Left ventricle myocardium inferior (tissue), 1 donor: Measurements from ENCODE around the gene USP7. TPM values are rescaled to one million over a fixed set of nuclear protein-coding genes. Genes with fewer than 3 reads are reported as not detected.
"Not testable (repeated sequence)": the region's sequence is repeated elsewhere in the genome, so short reads cannot be mapped to it uniquely, and the experiment has no call there.

Experiments used
- DNase-seq: peaks from one replicate; pipeline ENCODE4 v3.0.0-alpha.2; 2020
- H3K27ac ChIP-seq: fragments of 200-600 bp; replicated peaks from 2 replicates; pipeline ENCODE4 v1.8.0; 2021
- H3K27me3 ChIP-seq: fragments of 200-600 bp; 2 replicates; pipeline ENCODE4 v1.8.0; 2021; ENCODE audit warnings: low read depth
- H3K36me3 ChIP-seq: fragments of 200-600 bp; 2 replicates; pipeline ENCODE4 v1.8.0; 2021
- H3K4me1 ChIP-seq: fragments of 200-600 bp; 2 replicates; pipeline ENCODE4 v1.8.0; 2021
- H3K4me3 ChIP-seq: fragments of 200-600 bp; 2 replicates; pipeline ENCODE4 v1.8.0; 2021; ENCODE audit warnings: mild to moderate bottlenecking, moderate library complexity
- H3K9me3 ChIP-seq: fragments of 200-600 bp; replicated peaks from 2 replicates; pipeline ENCODE4 v1.8.0; 2021
- CTCF ChIP-seq: fragments of 200-600 bp; IDR thresholded peaks from 2 replicates; pipeline ENCODE4 v1.8.0; 2021; ENCODE audit warnings: antibody characterized with exemption, mild to moderate bottlenecking, borderline replicate concordance
- intact Hi-C: fragments of 100-400 bp; cut with micrococcal nuclease; formaldehyde crosslinking; loops from one replicate; pipeline ENCODE4 v1.11.0; 2022
- total RNA-seq: library from RNA; stranded (reverse); fragmentation: NEBNext Ultra II Directional; extraction: Animal tissue kit (Norgen Biotek cat#: 25700); gene quantifications from one replicate; pipeline ENCODE4 v1.2.1, GENCODE V29; 2021
- donor health status: DM: no; HTN: yes; CAD: no; lungs with severe emphysema.

USP7 gene
- total RNA-seq, 1 donor from 2014 or later: 54.7 TPM

GRCh38 chr16:8989099-8989878 lies 25.6 kb upstream of the USP7 start:
- intact Hi-C loops: no loop called here
- Histone ChIP-seq H3K36me3 (no peaks in the 10 kb centered on the region), H3K4me1 (no peaks in the 10 kb centered on the region), H3K4me3 (no peak overlapping the region), H3K9me3 (no peaks in the 10 kb centered on the region), H3K27me3 (peaks cover 25% of the 10 kb centered on the region), H3K27ac (no peak overlapping the region)
- no peak for DNase-seq
- no peak for TF ChIP-seq CTCF

- Histone ChIP-seq H3K36me3 (no peaks in the 10 kb centered on the region), H3K27ac (no peak overlapping the region), H3K4me3 (no peak overlapping the region), H3K9me3 (no peaks in the 10 kb centered on the region), H3K27me3 (peaks cover 33% of the 10 kb centered on the region), H3K4me1 (no peaks in the 10 kb centered on the region)
- intact Hi-C loops: no loop called here
- no peak for TF ChIP-seq CTCF
- DNase-seq: no peak
These were observed 23.1 kb upstream of the USP7 start for GRCh38 chr16:8986818-8987191.

- no peak for TF ChIP-seq CTCF
- H3K9me3 ChIP-seq: no peaks in the 10 kb centered on the region
- H3K27ac ChIP-seq: no peak overlapping the region
- no peaks in the 10 kb centered on the region for H3K36me3 ChIP-seq
- peaks cover 31% of the 10 kb centered on the region for H3K27me3 ChIP-seq
- no peaks in the 10 kb centered on the region for H3K4me1 ChIP-seq
- intact Hi-C loops: no loop called here
- DNase-seq: no peak
- H3K4me3 ChIP-seq: no peak overlapping the region
These were observed 22.4 kb upstream of the USP7 start for GRCh38 chr16:8986111-8986510.

GRCh38 chr16:8982816-8983215 lies 19.1 kb upstream of the USP7 start:
- no peak overlapping the region for H3K4me3 ChIP-seq
- H3K27ac ChIP-seq: no peak overlapping the region
- no peaks in the 10 kb centered on the region for H3K36me3 ChIP-seq
- TF ChIP-seq CTCF: no peak
- DNase-seq: no peak
- peaks cover 15% of the 10 kb centered on the region for H3K27me3 ChIP-seq
- intact Hi-C loops: no loop called here
- H3K9me3 ChIP-seq: no peaks in the 10 kb centered on the region
- no peaks in the 10 kb centered on the region for H3K4me1 ChIP-seq

GRCh38 chr16:8981901-8982300 lies 18.2 kb upstream of the USP7 start:
- H3K36me3 ChIP-seq, DNase-seq, H3K4me3 ChIP-seq, H3K9me3 ChIP-seq, intact Hi-C loops, H3K27ac ChIP-seq, H3K4me1 ChIP-seq: not testable (repeated sequence)
- H3K27me3 ChIP-seq: peaks cover 15% of the 10 kb centered on the region

- H3K4me1 ChIP-seq, H3K36me3 ChIP-seq, DNase-seq, intact Hi-C loops, H3K27me3 ChIP-seq, H3K27ac ChIP-seq, H3K9me3 ChIP-seq, H3K4me3 ChIP-seq: not testable (repeated sequence)
These were observed 12.5 kb upstream of the USP7 start for GRCh38 chr16:8976189-8976588.
